ENCODE results near the gene LHFPL5. TPM values are rescaled to one million over a fixed set of nuclear protein-coding genes. Genes with fewer than 3 reads are reported as not detected.

Gene LHFPL5
- total and polyA plus RNA-seq, 2 experiments from 2014 or later: not detected

DNA sequence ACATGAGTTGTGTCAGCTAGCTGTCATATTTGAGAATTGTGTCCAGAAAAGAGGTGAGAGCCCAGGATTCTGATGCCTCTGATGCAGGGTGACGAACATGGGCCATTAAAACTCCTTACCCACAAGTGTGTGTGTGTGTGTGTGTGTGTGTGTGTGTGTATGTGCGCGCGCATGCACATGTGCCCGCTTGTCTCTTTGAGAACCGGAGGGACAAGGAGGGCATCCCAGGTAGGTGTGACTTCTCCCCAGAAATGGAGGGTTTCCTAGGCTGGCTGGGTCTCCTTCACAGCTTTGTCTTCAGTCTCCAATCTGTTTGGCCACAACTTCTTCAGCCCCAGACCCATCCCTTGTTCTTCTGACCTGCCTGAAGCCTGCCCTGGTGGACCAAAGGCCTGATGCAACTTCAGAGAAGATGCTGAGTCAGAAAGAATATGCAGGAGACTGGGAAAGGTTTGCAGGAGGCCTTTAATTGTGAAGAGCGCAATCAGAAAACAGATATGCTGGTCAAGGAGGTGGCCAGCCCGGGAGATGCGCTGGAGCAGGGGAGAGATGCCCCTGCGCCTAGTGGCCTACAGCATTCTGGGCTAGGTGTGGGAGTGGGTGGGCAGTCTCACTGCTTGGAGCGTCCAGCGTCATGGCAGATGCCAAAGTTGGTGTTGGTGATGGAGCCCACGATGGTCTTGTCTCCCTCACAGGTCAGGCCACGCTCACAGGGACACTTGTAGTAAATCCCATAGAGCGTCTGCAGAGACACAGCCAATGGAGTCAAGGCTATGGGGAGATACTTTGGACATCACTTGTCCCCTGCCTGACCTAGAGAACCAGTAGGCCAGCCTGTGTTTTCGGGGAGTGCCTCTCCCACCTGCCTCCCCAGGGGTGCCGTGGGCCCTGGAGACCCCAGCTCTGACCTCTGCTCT lies 10.4 kb upstream of the LHFPL5 start:
- no peak overlapping the region for H3K27ac Mint-ChIP-seq
- H3K4me1 Mint-ChIP-seq: peaks cover 14% of the 10 kb centered on the region
- ATAC-seq (no peak), DNase-seq (ENCODE audit: low spot score) (no peak)
- H3K9me2 ChIP-seq (ENCODE audit: insufficient read depth): peaks cover 14% of the 10 kb centered on the region; the same call in 1 of the 2 replicates
- no peaks in the 10 kb centered on the region for H3K27me3 ChIP-seq (ENCODE audit: insufficient read depth)
- no peak overlapping the region for H3K4me2 ChIP-seq
- peaks cover 7% of the 10 kb centered on the region for H3K27me3 Mint-ChIP-seq (ENCODE audit: insufficient read depth, low read depth, poor library complexity)
- H3K27ac ChIP-seq (ENCODE audit: low read depth): no peak overlapping the region
- no peaks in the 10 kb centered on the region for H4K20me1 ChIP-seq (replicated peaks; ENCODE audit: insufficient read depth)
- TF ChIP-seq ZNF331 (CRISPR knock-in tag; IDR thresholded peaks at IDR 0.05; ENCODE audit: low read depth): no peak
- TF ChIP-seq, protein P1, sequence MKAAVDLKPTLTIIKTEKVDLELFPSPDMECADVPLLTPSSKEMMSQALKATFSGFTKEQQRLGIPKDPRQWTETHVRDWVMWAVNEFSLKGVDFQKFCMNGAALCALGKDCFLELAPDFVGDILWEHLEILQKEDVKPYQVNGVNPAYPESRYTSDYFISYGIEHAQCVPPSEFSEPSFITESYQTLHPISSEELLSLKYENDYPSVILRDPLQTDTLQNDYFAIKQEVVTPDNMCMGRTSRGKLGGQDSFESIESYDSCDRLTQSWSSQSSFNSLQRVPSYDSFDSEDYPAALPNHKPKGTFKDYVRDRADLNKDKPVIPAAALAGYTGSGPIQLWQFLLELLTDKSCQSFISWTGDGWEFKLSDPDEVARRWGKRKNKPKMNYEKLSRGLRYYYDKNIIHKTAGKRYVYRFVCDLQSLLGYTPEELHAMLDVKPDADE (IDR thresholded peaks at IDR 0.05): no peak
- TF ChIP-seq, protein P2, sequence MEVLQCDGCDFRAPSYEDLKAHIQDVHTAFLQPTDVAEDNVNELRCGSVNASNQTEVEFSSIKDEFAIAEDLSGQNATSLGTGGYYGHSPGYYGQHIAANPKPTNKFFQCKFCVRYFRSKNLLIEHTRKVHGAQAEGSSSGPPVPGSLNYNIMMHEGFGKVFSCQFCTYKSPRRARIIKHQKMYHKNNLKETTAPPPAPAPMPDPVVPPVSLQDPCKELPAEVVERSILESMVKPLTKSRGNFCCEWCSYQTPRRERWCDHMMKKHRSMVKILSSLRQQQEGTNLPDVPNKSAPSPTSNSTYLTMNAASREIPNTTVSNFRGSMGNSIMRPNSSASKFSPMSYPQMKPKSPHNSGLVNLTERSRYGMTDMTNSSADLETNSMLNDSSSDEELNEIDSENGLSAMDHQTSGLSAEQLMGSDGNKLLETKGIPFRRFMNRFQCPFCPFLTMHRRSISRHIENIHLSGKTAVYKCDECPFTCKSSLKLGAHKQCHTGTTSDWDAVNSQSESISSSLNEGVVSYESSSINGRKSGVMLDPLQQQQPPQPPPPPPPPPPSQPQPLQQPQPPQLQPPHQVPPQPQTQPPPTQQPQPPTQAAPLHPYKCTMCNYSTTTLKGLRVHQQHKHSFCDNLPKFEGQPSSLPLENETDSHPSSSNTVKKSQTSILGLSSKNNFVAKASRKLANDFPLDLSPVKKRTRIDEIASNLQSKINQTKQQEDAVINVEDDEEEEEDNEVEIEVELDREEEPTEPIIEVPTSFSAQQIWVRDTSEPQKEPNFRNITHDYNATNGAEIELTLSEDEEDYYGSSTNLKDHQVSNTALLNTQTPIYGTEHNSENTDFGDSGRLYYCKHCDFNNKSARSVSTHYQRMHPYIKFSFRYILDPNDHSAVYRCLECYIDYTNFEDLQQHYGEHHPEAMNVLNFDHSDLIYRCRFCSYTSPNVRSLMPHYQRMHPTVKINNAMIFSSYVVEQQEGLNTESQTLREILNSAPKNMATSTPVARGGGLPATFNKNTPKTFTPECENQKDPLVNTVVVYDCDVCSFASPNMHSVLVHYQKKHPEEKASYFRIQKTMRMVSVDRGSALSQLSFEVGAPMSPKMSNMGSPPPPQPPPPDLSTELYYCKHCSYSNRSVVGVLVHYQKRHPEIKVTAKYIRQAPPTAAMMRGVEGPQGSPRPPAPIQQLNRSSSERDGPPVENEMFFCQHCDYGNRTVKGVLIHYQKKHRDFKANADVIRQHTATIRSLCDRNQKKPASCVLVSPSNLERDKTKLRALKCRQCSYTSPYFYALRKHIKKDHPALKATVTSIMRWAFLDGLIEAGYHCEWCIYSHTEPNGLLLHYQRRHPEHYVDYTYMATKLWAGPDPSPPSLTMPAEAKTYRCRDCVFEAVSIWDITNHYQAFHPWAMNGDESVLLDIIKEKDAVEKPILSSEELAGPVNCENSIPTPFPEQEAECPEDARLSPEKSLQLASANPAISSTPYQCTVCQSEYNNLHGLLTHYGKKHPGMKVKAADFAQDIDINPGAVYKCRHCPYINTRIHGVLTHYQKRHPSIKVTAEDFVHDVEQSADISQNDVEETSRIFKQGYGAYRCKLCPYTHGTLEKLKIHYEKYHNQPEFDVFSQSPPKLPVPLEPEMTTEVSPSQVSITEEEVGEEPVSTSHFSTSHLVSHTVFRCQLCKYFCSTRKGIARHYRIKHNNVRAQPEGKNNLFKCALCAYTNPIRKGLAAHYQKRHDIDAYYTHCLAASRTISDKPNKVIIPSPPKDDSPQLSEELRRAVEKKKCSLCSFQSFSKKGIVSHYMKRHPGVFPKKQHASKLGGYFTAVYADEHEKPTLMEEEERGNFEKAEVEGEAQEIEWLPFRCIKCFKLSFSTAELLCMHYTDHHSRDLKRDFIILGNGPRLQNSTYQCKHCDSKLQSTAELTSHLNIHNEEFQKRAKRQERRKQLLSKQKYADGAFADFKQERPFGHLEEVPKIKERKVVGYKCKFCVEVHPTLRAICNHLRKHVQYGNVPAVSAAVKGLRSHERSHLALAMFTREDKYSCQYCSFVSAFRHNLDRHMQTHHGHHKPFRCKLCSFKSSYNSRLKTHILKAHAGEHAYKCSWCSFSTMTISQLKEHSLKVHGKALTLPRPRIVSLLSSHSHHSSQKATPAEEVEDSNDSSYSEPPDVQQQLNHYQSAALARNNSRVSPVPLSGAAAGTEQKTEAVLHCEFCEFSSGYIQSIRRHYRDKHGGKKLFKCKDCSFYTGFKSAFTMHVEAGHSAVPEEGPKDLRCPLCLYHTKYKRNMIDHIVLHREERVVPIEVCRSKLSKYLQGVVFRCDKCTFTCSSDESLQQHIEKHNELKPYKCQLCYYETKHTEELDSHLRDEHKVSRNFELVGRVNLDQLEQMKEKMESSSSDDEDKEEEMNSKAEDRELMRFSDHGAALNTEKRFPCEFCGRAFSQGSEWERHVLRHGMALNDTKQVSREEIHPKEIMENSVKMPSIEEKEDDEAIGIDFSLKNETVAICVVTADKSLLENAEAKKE (CRISPR knock-in tag; IDR thresholded peaks at IDR 0.05): no peak
- no peak for TF ChIP-seq POLR2AphosphoS5 (IDR thresholded peaks at IDR 0.05; ENCODE audit: low read depth)
- TF ChIP-seq NANOG (IDR thresholded peaks at IDR 0.05; ENCODE audit: borderline replicate concordance): no peak
- no peak for TF ChIP-seq CREB1 (CRISPR knock-in tag; IDR thresholded peaks at IDR 0.05; ENCODE audit: low read depth)
- no peak for TF ChIP-seq STAT1 (IDR thresholded peaks at IDR 0.05; ENCODE audit: unreplicated experiment)
- TF ChIP-seq ZNF114 (CRISPR knock-in tag; IDR thresholded peaks at IDR 0.05): no peak
- no peak for TF ChIP-seq JUNB (IDR thresholded peaks at IDR 0.05; ENCODE audit: unreplicated experiment)
- no peak for TF ChIP-seq CTCF (conservative IDR thresholded peaks at IDR 0.05; ENCODE audit: low read depth in 2 of 2)
- no peak for TF ChIP-seq REST (IDR thresholded peaks at IDR 0.05; ENCODE audit: unreplicated experiment)
- no peak for TF ChIP-seq EZH2 (IDR thresholded peaks at IDR 0.05; ENCODE audit: low read depth, unreplicated experiment)
- 0 out of 2 replicates have a peak overlapping the region, but pooled peaks have one; percentile 30 for H2AFZ ChIP-seq
- H3F3A ChIP-seq (replicated peaks; ENCODE audit: low read depth): peaks cover 6% of the 10 kb centered on the region; the same call in 1 of the 2 replicates
- no peaks in the 10 kb centered on the region for H3K36me3 Mint-ChIP-seq (ENCODE audit: low read depth)
- H3K4me3 ChIP-seq: no peak overlapping the region
- no peaks in the 10 kb centered on the region for H3K36me3 ChIP-seq (ENCODE audit: insufficient read depth)
- H3K9me3 Mint-ChIP-seq: no peaks in the 10 kb centered on the region
- no peaks in the 10 kb centered on the region for H3K79me2 ChIP-seq (replicated peaks; ENCODE audit: insufficient read depth)
- H3K4me3 Mint-ChIP-seq: no peak overlapping the region
- H3K4me1 ChIP-seq (ENCODE audit: insufficient read depth): peaks cover 5% of the 10 kb centered on the region; the same call in 1 of the 2 replicates
